SU-DHL-6 (cell line): ENCODE measurements around the gene PDE4D.

ENCODE experiments used
- EZH2phosphoT487 ChIP-seq: fragments of 200-600 bp; sonication (generic), shearing (Covaris generic); conservative IDR thresholded peaks from 2 replicates; pipeline ENCODE4 v1.6.1; 2018; ENCODE audit warnings: mild to moderate bottlenecking, antibody characterized with exemption, low read length, moderate library complexity, mixed read lengths
- TF ChIP-seq, protein P1 (sequence below): fragments of 200-600 bp; sonication (generic); IDR thresholded peaks from one replicate; pipeline ENCODE4 v1.5.1; 2017; ENCODE audit warnings: antibody characterized with exemption, mild to moderate bottlenecking, low read length, moderate library complexity; ENCODE audit not compliant: insufficient read depth, poor library complexity, severe bottlenecking

DNA sequence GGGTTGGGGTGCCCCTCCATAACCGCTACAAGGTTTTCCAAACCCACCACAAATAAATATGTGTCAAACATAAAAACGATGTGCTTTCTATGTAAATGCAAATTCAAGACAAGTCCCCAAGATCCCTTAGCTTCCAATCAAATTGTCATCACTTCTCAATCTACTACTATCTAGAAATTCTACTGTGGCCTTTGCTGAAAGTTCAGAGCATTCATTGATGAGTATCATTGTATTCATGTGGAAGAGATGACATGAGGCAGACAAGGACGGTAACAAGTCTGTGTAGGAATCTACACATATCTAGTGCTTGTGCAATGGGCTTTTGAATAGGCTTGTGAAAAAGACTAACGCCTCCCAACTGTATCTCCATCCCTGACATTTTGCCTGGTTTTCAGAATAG is 524.6 kb downstream of the PDE4D start:
- TF ChIP-seq, protein P1, sequence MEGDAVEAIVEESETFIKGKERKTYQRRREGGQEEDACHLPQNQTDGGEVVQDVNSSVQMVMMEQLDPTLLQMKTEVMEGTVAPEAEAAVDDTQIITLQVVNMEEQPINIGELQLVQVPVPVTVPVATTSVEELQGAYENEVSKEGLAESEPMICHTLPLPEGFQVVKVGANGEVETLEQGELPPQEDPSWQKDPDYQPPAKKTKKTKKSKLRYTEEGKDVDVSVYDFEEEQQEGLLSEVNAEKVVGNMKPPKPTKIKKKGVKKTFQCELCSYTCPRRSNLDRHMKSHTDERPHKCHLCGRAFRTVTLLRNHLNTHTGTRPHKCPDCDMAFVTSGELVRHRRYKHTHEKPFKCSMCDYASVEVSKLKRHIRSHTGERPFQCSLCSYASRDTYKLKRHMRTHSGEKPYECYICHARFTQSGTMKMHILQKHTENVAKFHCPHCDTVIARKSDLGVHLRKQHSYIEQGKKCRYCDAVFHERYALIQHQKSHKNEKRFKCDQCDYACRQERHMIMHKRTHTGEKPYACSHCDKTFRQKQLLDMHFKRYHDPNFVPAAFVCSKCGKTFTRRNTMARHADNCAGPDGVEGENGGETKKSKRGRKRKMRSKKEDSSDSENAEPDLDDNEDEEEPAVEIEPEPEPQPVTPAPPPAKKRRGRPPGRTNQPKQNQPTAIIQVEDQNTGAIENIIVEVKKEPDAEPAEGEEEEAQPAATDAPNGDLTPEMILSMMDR, result no peak
- no peak for TF ChIP-seq EZH2phosphoT487
